HEK293 (cell line): Measurements from ENCODE around the gene SAXO1.

Experiments
- BCL11B ChIP-seq: fragments of 450-650 bp; formaldehyde crosslinking; IDR thresholded peaks from 2 replicates; pipeline ENCODE4 v1.5.1; 2016; ENCODE audit warnings: low read depth, missing biosample characterization, missing genetic modification characterization
- HOXA7 ChIP-seq: sonication (generic); formaldehyde crosslinking; IDR thresholded peaks from 2 replicates; pipeline ENCODE4 v1.8.1; 2022; ENCODE audit warnings: missing genetic modification reagents, borderline replicate concordance
- KLF8 ChIP-seq: fragments of 450-650 bp; formaldehyde crosslinking; IDR thresholded peaks from 2 replicates; pipeline ENCODE4 v1.5.1; 2016; ENCODE audit warnings: missing biosample characterization, missing genetic modification characterization
- KLF9 ChIP-seq: fragments of 450-650 bp; formaldehyde crosslinking; IDR thresholded peaks from 2 replicates; pipeline ENCODE4 v1.5.1; 2016; ENCODE audit warnings: missing biosample characterization, missing genetic modification characterization, low read depth
- OSR2 ChIP-seq: fragments of 450-650 bp; formaldehyde crosslinking; IDR thresholded peaks from 2 replicates; pipeline ENCODE4 v1.5.1; 2016; ENCODE audit warnings: missing biosample characterization, missing genetic modification characterization
- OVOL3 ChIP-seq: fragments of 450-650 bp; formaldehyde crosslinking; IDR thresholded peaks from 2 replicates; pipeline ENCODE4 v1.5.1; 2016; ENCODE audit warnings: missing biosample characterization, missing genetic modification characterization
- SCRT2 ChIP-seq: fragments of 450-650 bp; formaldehyde crosslinking; IDR thresholded peaks from 2 replicates; pipeline ENCODE4 v1.5.1; 2016; ENCODE audit warnings: missing biosample characterization, missing genetic modification characterization
- SP3 ChIP-seq: fragments of 450-650 bp; formaldehyde crosslinking; IDR thresholded peaks from 2 replicates; pipeline ENCODE4 v1.5.1; 2016; ENCODE audit warnings: missing biosample characterization, missing genetic modification characterization
- SP7 ChIP-seq: fragments of 450-650 bp; formaldehyde crosslinking; IDR thresholded peaks from 2 replicates; pipeline ENCODE4 v1.5.1; 2016; ENCODE audit warnings: missing biosample characterization, missing genetic modification characterization
- TCF7L2 ChIP-seq: IDR thresholded peaks from 2 replicates; pipeline ENCODE4 v1.6.1; 2011; ENCODE audit warnings: low read depth, mild to moderate bottlenecking, inconsistent platforms, low read length, moderate library complexity, borderline replicate concordance
- TRIM28 ChIP-seq: IDR thresholded peaks from 2 replicates; pipeline ENCODE4 v1.6.1; 2011; ENCODE audit warnings: low read length, control low read depth, borderline replicate concordance
- WT1 ChIP-seq: fragments of 450-650 bp; formaldehyde crosslinking; IDR thresholded peaks from 2 replicates; pipeline ENCODE4 v1.5.1; 2016; ENCODE audit warnings: missing biosample characterization, missing genetic modification characterization
- ZFP3 ChIP-seq: fragments of 450-650 bp; formaldehyde crosslinking; IDR thresholded peaks from 2 replicates; pipeline ENCODE4 v1.5.1; 2016; ENCODE audit warnings: low read depth, missing biosample characterization, missing genetic modification characterization
- ZNF138 ChIP-seq: fragments of 450-650 bp; formaldehyde crosslinking; IDR thresholded peaks from 2 replicates; pipeline ENCODE4 v1.5.1; 2016; ENCODE audit warnings: missing biosample characterization, missing genetic modification characterization, borderline replicate concordance
- ZNF174 ChIP-seq: fragments of 450-650 bp; formaldehyde crosslinking; IDR thresholded peaks from 2 replicates; pipeline ENCODE4 v1.5.0; 2017; ENCODE audit warnings: missing biosample characterization, mild to moderate bottlenecking, missing genetic modification characterization
- ZNF175 ChIP-seq: fragments of 450-650 bp; formaldehyde crosslinking; IDR thresholded peaks from 2 replicates; pipeline ENCODE4 v1.5.1; 2016; ENCODE audit warnings: missing biosample characterization, missing genetic modification characterization
- ZNF184 ChIP-seq: fragments of 450-650 bp; IDR thresholded peaks from 2 replicates; pipeline ENCODE4 v1.5.1; 2018; ENCODE audit warnings: missing biosample characterization, mild to moderate bottlenecking, missing genetic modification characterization
- ZNF211 ChIP-seq: fragments of 450-650 bp; formaldehyde crosslinking; IDR thresholded peaks from 2 replicates; pipeline ENCODE4 v1.5.1; 2016; ENCODE audit warnings: low read depth, missing biosample characterization, missing genetic modification characterization
- ZNF223 ChIP-seq: fragments of 450-650 bp; formaldehyde crosslinking; IDR thresholded peaks from 2 replicates; pipeline ENCODE4 v1.5.1; 2016; ENCODE audit warnings: missing biosample characterization, missing genetic modification characterization
- ZNF513 ChIP-seq: fragments of 450-650 bp; IDR thresholded peaks from 2 replicates; pipeline ENCODE4 v1.5.1; 2018; ENCODE audit warnings: missing biosample characterization, missing genetic modification characterization
- ZNF555 ChIP-seq: fragments of 450-650 bp; formaldehyde crosslinking; conservative IDR thresholded peaks from 2 replicates; pipeline ENCODE4 v1.5.1; 2017; ENCODE audit warnings: missing biosample characterization, mild to moderate bottlenecking, missing genetic modification characterization, inconsistent platforms
- ZNF580 ChIP-seq: fragments of 450-650 bp; formaldehyde crosslinking; IDR thresholded peaks from 2 replicates; pipeline ENCODE4 v1.5.1; 2016; ENCODE audit warnings: missing biosample characterization, missing genetic modification characterization
- ZNF585B ChIP-seq: fragments of 450-650 bp; formaldehyde crosslinking; IDR thresholded peaks from 2 replicates; pipeline ENCODE4 v1.5.1; 2016; ENCODE audit warnings: missing biosample characterization, missing genetic modification characterization
- ZNF626 ChIP-seq: fragments of 450-650 bp; sonication (Bioruptor Pico); formaldehyde crosslinking; IDR thresholded peaks from 2 replicates; pipeline ENCODE4 v1.5.1; 2018; ENCODE audit warnings: missing biosample characterization, missing genetic modification characterization, inconsistent platforms
- ZNF670 ChIP-seq: fragments of 450-650 bp; formaldehyde crosslinking; IDR thresholded peaks from 2 replicates; pipeline ENCODE4 v1.5.1; 2016; ENCODE audit warnings: missing biosample characterization, missing genetic modification characterization, low read depth
- ZNF747 ChIP-seq: fragments of 450-650 bp; formaldehyde crosslinking; IDR thresholded peaks from 2 replicates; pipeline ENCODE4 v1.5.1; 2016; ENCODE audit warnings: missing biosample characterization, missing genetic modification characterization
- ZNF830 ChIP-seq: fragments of 450-650 bp; IDR thresholded peaks from 2 replicates; pipeline ENCODE4 v1.5.0; 2018; ENCODE audit warnings: missing biosample characterization, missing genetic modification characterization, low read depth, mild to moderate bottlenecking, moderate library complexity
- ZSCAN30 ChIP-seq: fragments of 450-650 bp; IDR thresholded peaks from 2 replicates; pipeline ENCODE4 v1.5.1; 2018; ENCODE audit warnings: missing biosample characterization, mild to moderate bottlenecking, missing genetic modification characterization, moderate library complexity
- TF ChIP-seq, protein P1 (sequence below): fragments of 450-650 bp; formaldehyde crosslinking; IDR thresholded peaks from 2 replicates; pipeline ENCODE4 v1.5.1; 2017; ENCODE audit warnings: missing biosample characterization, missing genetic modification characterization
- TF ChIP-seq, protein P2 (sequence below): sonication (generic); formaldehyde crosslinking; IDR thresholded peaks from 2 replicates; pipeline ENCODE4 v1.8.1; 2022; ENCODE audit warnings: mild to moderate bottlenecking, moderate library complexity, missing genetic modification reagents
- TF ChIP-seq, protein P3 (sequence below): fragments of 450-650 bp; formaldehyde crosslinking; IDR thresholded peaks from 2 replicates; pipeline ENCODE4 v1.5.1; 2016; ENCODE audit warnings: missing biosample characterization, missing genetic modification characterization

Gene SAXO1

DNA sequence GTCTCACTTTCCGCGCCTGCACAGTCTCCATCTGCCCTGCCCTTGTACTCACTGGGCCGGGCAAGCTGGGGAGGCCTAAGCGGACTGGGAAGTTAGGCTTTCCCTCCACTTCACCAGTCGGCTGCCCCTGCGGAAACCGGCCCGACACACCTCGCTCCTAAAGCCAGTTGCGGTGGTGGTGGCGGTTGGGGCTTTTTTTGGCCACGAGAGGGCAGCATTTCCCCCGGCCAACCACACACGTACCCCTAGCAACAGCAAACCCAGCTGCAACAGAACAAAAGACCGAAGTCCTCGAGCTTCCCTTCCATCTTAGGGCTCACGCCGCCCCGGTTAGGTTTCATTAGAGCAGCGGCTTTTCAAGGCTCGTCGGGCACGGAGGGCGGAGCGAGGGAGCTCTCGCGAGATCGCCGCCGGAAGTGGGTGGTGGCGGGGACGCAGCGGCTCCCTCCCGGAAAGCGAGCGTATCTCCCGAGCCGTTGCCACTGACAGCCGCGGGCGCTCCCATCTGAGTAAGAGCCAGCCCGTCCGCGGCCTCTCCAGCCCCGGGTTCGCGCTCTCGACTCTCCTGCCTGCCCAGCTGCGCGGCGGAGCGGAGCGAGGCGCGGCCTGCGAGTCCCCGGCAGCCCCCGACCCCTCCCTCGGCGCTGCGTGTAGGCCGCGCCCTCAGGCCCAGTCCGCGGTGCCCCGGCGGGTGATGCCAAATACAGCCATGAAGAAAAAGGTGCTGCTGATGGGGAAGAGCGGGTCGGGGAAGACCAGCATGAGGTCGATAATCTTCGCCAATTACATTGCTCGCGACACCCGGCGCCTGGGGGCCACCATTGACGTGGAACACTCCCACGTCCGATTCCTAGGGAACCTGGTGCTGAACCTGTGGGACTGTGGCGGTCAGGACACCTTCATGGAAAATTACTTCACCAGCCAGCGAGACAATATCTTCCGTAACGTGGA lies 16.2 kb upstream of the SAXO1 start, which contains the start of gene RRAGA (continued):
- TF ChIP-seq ZSCAN30 (tag by site-specific recombination) (peak; percentile 71; the same call in 1 of the 2 replicates), ZNF555 (tag by site-specific recombination) (no peak), ZNF175 (tag by site-specific recombination) (no peak), TRIM28 (0 out of 2 replicates have a peak, but pooled peaks have one; percentile 31), KLF9 (tag by site-specific recombination) (peak; percentile 69; the same call in 1 of the 2 replicates), ZNF670 (no peak), KLF8 (tag by site-specific recombination) (peak; percentile 92), WT1 (tag by site-specific recombination) (peak; percentile 3; the same call in 1 of the 2 replicates), SP7 (tag by site-specific recombination) (peak; percentile 75), ZNF585B (no peak), ZNF580 (tag by site-specific recombination) (no peak), SCRT2 (tag by site-specific recombination) (peak; percentile 98), ZNF223 (tag by site-specific recombination) (no peak), HOXA7 (0 out of 2 replicates have a peak, but pooled peaks have one; percentile 54), SP3 (peak; percentile 84), OSR2 (tag by site-specific recombination) (no peak), ZNF747 (tag by site-specific recombination) (no peak), ZNF211 (no peak), BCL11B (no peak), TCF7L2 (no peak; the same call in 1 of the 2 replicates), ZNF174 (no peak), ZNF513 (tag by site-specific recombination) (no peak), ZNF184 (tag by site-specific recombination) (no peak), ZNF138 (tag by site-specific recombination) (no peak), ZNF626 (tag by site-specific recombination) (no peak), ZNF830 (tag by site-specific recombination) (no peak), ZFP3 (tag by site-specific recombination) (no peak), OVOL3 (tag by site-specific recombination) (no peak)
- TF ChIP-seq, protein P1, sequence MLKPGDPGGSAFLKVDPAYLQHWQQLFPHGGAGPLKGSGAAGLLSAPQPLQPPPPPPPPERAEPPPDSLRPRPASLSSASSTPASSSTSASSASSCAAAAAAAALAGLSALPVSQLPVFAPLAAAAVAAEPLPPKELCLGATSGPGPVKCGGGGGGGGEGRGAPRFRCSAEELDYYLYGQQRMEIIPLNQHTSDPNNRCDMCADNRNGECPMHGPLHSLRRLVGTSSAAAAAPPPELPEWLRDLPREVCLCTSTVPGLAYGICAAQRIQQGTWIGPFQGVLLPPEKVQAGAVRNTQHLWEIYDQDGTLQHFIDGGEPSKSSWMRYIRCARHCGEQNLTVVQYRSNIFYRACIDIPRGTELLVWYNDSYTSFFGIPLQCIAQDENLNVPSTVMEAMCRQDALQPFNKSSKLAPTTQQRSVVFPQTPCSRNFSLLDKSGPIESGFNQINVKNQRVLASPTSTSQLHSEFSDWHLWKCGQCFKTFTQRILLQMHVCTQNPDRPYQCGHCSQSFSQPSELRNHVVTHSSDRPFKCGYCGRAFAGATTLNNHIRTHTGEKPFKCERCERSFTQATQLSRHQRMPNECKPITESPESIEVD: no peak
- TF ChIP-seq, protein P2, sequence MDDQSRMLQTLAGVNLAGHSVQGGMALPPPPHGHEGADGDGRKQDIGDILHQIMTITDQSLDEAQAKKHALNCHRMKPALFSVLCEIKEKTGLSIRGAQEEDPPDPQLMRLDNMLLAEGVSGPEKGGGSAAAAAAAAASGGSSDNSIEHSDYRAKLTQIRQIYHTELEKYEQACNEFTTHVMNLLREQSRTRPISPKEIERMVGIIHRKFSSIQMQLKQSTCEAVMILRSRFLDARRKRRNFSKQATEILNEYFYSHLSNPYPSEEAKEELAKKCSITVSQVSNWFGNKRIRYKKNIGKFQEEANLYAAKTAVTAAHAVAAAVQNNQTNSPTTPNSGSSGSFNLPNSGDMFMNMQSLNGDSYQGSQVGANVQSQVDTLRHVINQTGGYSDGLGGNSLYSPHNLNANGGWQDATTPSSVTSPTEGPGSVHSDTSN: no peak
- TF ChIP-seq, protein P3, sequence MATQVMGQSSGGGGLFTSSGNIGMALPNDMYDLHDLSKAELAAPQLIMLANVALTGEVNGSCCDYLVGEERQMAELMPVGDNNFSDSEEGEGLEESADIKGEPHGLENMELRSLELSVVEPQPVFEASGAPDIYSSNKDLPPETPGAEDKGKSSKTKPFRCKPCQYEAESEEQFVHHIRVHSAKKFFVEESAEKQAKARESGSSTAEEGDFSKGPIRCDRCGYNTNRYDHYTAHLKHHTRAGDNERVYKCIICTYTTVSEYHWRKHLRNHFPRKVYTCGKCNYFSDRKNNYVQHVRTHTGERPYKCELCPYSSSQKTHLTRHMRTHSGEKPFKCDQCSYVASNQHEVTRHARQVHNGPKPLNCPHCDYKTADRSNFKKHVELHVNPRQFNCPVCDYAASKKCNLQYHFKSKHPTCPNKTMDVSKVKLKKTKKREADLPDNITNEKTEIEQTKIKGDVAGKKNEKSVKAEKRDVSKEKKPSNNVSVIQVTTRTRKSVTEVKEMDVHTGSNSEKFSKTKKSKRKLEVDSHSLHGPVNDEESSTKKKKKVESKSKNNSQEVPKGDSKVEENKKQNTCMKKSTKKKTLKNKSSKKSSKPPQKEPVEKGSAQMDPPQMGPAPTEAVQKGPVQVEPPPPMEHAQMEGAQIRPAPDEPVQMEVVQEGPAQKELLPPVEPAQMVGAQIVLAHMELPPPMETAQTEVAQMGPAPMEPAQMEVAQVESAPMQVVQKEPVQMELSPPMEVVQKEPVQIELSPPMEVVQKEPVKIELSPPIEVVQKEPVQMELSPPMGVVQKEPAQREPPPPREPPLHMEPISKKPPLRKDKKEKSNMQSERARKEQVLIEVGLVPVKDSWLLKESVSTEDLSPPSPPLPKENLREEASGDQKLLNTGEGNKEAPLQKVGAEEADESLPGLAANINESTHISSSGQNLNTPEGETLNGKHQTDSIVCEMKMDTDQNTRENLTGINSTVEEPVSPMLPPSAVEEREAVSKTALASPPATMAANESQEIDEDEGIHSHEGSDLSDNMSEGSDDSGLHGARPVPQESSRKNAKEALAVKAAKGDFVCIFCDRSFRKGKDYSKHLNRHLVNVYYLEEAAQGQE (tag by site-specific recombination): no peak
